T follicular helper cell (primary cell): ENCODE measurements around the gene GCSH.
A peak's percentile ranks its signal among the peaks of the same experiment; 100 is the strongest.

ENCODE experiments used
- DNase-seq: peaks from one replicate; pipeline ENCODE4 v3.0.0-alpha.2; 2020; ENCODE audit warnings: low read depth

GCSH gene

DNA sequence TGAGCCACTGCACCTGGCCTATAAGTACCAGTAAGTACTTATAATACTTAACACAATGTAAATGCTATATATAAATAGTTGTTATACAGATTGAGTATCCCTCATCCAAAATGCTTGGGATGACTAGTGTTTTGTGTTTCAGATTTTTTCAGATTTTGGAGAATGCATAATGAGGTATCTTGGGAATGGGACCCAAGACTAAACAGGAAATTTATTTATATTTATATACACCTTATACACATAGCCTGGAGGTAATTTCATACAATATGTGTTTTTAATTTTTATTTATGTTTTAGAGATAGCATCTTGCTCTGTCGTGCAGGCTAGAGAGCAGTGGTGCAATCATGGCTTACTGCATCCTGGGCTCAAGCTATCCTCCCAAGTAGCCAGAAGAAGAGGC, 9.8 kb upstream of the GCSH start:
- no peak for DNase-seq

DNA sequence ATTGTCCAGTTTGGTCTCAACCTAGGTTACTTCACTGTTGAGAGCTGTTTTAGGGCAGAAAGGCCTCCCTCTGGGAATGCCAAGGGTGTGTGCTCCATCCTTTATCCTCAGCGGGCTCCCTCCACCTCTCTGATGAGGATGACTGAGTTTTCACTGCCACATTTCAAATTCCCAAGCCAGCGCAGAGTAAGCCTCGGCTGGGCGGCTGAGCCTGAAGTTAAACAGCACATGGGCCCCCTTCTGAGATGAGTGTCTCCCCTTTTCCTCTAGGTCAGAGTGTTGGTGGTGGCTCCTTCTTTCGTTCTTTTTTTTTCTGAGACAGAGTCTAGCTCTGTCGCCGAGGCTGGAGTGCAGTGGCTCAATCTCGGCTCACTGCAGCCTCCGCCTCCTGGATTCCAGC, 5.5 kb upstream of the GCSH start:
- DNase-seq: no peak

DNA sequence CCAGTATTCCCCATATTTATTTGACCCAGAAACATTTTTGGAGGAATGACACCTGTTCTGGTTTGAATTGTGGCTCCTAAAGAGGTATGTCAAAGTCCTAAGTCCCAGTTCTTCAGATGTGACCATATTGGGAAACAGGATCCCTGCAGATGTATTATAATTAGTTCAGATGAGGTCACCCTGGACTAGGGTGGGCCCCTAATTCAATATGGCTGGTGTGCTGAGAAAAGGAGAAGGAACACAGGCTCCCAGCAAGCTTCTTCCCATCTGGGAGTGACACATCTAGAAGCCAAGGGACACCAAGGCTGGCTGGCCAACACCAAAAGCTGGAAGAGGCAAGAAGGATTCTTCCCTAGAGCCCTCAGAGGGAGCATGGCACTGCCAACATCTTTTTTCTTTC, 3.8 kb upstream of the GCSH start:
- DNase-seq: no peak

DNA sequence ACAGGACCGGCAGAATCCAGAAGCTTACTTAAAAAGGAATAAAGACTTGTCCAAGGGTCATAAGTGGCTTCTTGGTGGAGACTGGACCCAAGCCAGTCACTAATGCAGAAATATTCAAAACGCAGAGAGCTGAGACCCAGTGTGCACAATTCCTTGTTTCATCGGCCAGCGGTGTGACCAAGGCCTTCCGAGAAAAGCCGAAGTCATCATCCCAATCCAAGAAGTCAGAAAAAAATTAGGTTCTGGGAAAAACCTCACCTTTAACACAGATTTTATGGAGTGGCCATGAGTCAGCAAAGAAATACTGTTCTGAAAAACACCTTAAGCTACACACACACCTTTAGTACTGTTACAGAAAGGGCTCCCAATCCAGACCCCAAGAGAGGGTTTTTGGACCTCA, 1.0 kb upstream of the GCSH start:
- no peak for DNase-seq

DNA sequence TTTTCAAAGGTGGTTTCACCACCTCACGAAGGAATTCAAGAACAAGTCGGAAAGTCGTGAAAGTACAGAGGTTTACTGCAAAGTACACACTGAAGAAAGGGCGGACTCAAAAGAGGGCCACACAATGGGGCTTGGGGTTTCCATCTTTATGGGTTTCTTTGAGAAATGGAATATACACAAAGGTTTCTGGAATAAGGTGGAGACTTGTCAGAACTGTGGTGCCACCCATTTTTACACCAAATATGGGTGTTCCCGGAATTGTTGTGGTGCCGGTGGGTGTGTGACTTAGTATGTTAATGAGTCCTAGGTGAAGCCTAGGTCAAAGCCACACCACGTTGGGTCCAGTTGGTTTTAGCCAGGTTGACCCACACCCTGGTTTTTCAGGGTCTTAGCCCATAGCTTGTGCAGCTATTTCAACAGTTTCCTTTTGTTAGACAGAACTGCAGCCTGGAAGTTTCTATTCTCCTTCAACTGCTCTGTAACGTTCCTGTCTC, 567 bp upstream of the GCSH start:
- DNase-seq: no peak

DNA sequence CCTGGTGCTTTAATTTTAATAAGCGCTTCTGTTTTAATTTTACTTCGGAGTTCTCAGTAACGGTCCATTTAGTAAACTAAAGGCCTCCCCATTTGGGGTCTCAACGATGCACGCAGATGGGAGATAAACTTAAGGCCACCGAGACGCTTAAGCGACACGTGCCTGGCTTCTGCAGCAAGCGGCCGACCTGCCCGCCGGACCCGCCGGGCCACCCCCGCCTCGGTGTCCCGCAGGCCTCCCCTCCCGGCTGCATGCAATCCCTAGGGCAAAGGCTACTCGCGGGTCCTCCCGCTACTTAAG, 592 bp downstream of the GCSH start:
- DNase-seq: no peak

DNA sequence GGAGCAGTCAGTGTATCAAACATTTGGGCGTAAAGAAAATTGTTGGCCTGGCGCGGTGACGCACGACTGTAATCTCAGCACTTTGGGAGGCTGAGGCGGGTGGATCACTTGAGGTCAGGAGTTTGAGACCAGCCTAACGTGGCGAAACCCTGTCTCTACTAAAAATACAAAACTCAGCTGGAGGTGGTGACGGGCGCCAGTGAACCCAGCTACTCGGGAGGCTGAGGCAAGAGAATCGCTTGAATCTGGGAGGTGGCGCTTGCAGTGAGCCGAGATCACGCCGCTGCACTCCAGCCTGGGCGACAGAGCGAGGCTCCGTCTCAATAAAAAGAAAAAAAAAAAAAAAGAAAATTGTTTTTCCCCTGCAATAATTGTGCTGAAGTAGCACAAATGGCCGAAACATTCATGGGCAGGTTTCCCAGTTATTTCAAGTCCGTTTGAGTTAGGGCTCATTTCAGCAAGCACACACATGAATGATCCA, 1.4 kb downstream of the GCSH start:
- DNase-seq: no peak

DNA sequence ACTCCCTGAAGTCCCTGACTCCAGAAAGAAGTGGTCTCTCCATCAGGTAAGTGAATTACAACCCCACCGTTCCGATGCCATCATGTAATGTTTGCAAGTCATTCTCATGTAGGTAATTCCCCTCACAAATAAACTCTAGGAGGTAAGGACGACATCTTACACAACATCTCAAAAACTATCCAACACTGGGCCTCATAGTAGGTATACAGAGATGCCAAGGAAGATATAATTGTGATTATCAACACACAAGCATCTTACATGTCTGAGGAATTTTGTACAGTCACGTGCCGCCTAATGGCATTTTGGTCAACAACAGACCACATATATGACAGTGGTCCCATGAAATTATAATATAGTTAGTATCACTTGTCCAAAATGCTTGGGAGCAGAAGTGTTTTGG, 7.4 kb downstream of the GCSH start:
- DNase-seq: no peak

DNA sequence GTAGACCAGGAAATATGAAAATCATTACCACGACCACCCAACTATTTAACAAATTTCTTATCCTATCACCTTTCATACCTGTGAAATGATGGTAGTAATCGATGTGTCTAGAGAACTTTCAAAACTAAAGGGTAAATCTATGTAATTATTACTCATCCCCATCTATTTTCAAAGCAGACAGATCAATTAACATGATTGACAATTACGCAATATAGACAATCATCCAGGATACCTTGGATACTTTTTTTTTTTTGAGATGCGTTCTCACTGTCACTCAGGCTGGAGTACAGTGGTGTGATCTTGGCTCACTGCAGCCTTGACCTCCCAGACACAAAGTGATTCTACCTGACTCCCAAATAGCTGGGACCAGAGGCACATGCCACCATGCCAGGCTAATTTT, 15.2 kb downstream of the GCSH start:
- DNase-seq: no peak

DNA sequence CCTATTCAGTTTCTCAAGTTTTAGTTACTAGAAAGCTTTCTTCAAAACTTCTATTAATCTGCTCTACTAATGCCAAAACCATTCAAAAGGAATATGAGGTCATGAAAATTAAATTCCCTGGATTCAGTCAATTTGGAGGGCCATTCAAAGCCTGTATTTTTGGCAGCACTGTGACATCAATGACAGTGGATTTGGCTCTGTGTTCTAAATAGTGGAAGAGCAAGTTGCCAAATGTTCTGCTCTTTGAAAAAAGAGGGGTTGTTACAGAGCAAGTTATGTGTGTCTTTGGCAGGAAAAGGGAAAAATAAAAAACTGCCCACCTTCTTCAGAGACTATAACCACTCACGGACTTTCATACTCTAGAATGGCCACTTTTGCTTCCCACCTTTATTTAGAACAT, 16.0 kb downstream of the GCSH start:
- no peak for DNase-seq

DNA sequence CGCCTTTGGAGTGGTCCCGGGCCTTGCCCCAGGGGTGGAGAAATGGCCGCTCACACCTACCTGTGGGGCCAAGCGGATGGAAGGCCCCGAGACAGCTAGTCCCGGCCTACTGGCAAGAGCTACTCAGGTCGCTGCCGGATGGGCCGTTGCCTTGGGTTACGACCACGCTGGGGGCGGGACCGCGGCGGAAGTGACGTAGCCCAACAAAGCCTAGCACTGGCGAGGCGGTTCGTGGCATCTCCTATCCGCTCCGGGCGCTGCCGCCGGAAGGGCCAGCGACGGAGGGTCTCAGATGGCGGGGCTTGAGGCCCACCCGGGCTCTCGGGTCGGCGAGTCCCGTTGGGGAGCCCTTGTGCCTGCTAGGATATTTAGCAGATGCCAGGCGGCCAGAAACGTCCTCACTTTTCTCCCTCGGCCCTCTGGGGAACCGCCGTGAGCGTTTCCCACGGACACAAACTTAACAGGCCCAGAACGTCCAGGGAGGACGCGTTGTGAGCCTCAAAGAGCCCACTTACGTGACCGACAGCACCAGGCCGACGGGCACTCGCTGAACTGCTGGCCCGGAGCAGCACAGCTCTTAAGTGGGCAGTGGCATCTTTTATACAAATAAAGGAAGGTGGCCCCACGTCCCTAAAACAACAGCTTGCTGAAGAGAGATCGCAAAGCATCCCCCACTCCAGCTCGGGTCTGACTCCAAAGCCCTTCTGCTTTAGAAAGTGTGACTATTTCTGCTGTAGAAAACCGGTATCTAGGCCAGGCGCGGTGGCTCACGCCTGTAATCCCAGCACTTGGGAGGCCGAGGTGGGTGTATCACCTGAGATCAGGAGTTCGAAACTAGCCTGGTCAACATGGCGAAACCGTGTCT, 18.9 kb downstream of the GCSH start, which contains the start of gene C16orf46:
C16orf46 (minus strand) TSS at position 163 of the 865 bp plus-strand sequence. CDS start 13,283 bp downstream, outside the sequence.
- DNase-seq: peak; percentile 91

DNA sequence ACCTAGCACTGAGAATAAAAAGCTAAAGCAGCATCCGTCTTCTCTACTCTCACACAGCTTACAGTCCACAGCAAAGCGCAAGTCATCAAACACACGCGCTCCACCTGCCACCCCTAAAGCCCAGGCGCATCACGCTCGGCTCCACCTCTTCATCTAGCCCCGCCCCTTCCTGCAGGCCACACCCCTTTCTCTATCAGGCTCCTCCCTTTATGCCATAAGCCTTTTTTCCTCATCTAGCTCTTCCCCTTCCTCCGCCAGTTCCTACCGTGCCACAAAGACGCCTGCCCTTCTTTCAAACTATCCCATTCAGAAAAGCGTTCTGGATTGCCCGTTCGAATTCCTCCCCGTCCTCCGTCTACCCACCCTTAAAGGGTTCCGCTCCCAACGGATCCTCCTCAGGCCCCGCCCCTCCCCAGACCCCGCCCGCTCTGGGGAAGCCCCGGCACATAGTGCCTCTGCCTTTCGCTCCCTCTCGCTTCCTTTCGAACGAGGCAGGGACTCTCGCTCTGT, 19.6 kb downstream of the GCSH start:
- DNase-seq: peak; percentile 89

DNA sequence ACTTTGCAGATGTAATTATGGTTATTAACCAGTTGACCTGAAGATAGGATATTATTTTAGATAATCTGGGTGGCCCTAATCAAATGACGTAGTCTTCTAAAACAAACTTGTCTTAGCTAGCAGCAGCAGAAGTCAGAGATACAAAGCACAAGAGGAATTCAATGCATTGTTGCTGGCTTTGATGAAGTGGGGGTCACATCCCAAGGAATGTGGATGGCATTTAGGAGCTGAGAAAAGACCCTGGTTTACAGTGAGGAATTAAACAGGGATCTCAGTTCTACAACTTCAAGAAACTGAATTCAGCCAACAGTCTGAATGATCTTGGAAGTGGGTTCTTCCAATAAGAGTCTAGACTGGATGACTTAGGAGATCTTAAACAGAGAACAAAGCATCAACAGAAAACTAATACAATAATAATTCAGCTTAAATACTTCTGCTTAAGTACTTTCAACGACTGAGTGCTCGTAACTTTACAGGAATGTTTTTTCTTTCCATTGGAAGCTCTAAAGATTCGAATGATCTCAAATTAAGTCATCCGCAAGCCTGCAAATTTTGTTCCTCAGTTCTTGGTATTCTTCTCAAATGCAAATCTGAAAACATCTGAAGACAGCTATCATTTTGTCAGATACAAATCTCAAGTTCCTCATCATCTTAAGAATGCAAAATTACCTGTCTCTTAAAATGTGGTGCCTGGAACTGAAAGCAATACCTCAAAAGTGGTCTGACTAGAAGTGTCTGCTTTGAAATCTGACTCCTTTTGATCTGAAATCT, 22.4 kb downstream of the GCSH start:
- no peak for DNase-seq

DNA sequence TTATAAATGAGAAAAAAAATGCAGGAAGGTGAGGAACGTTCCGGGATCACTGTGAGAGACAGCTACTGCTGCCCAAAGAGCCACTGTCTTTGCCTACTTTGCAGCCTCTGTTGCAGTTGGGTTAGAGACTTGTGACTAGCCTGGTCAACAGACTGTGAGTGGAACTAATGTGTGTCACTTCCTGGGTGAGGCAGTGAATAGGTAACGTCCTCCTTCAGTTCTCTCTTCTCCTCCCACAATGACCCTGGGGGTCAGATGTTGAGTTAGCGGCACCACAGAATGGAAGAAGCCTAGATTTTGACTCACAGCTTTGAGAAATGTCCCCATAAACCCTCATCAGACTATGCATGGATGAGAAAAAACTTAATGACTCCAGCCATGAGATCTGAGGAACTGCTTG, 24.4 kb downstream of the GCSH start:
- DNase-seq: no peak

DNA sequence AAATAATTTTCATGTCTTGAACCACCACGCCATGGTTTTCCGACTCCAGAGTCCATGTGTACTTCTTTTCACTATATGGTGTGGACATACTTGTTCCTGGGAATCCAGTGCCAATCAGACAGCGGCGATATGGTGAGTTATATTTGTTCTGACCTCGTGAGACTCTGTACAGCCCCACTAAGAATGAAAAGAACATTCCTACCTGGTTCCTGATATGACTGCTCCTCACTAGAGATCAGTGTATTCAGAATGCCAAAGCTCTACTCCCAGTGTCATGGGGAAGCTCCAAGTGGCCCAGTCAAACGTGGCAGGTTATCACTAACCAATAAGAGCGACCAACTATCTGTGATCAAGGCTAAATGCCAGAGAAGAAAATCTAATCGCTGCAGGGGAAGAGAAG, 25.2 kb downstream of the GCSH start:
- DNase-seq: no peak

DNA sequence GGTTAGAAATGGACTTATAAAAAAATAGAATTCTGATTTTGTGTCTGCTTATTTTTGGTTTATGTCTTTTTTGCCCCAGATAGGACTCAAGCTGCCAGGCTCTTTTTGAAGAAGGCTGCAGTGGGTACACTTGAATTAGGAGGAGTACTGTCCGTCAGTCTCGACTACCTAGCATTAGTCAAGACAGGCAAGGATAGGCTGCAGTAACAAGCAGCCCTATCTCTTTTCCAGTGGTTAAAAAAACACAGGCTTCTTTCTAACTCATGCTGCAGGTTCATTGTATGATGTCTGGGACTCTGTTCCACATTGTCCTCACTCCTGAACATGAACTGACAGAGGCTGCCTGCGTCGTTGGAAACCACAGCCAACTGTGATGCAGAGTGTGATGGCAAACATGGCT, 27.1 kb downstream of the GCSH start:
- no peak for DNase-seq

DNA sequence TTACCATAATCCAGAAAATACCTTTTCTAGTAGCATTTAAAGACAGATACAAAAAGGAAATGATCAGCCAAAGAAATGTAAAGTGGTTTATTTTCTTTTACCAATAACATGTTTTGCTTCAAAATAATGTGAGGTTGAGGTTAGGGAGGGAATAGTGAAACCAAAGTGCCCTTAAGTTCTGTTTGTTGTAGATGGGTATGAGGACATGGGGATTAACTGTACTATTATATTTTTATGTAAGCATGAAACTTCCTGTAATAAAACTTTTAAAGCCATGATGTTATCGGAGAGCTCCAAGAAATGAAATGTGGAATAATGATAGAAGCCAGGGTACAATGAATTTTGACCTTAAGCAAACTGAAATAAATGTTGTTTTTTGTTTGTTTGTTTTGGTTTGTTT, 29.0 kb downstream of the GCSH start:
- no peak for DNase-seq

DNA sequence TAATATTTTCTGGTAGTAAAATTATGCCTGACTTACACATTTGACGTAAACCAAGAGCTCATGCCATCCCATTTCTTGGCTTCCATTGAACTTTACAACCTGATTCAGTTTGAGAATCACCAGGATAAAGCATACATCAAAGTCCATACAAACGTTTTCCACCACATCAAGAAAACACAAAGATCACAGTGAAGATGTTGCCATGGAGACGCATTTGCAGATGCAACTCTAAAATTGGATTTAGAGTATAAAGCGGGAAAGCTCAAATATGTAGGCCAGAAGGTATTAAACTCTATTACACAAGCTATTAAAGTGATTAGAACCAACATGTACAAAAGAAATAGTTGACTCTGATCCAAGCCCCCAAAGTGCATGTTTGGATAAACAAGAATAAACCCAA, 29.5 kb downstream of the GCSH start:
- DNase-seq: no peak

DNA sequence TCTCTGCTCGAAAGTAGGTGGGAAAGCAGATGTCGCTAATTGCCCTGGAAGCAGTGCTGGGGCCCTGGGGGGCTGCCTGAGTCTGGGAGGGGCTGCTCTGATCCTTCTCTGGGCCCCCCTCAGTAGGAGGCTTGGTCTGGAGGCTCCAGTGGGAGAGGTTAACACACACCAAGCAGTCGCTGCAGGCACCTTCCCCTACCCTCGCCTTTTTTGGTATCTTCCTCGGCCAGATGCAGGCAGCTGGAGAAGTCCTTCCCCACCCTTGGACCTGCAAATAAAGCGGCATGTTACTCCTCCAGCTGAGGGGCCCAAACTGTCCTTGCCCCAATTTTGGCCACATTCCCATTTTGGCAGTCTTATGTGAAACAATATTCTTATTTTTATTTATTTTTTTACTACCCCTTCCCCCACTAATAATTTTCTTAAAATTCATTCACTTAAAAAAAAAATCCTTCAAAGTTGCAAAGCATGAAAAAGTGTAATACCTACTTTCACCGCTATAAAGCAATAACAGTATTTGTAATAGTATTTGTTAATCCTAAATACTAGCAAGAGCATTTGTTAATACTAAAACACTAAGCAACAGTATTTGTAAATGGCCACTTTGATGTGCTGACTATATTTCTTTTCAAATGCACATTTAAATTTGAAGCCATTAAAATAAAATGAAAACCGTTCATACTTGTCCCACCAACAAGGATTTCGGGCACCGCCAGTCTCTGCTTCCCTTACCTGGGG, 34.2 kb downstream of the GCSH start:
- no peak for DNase-seq

DNA sequence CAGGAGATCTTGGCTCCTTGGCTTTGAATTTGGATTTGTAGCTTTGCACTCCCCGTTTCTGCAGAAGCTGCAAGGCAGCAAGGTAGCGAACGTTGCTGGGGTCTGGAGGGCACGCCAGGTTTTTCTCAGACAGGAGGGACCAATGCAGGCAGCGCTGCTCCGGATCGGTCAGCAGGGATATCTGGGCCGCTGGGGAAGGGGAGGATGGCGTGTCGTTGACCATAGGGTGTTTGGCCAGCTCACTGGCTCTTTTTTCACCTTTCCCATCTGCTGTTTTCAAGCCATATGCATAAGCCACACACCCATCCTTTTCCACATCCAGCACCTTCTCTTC, 34.9 kb downstream of the GCSH start:
- no peak for DNase-seq

DNA sequence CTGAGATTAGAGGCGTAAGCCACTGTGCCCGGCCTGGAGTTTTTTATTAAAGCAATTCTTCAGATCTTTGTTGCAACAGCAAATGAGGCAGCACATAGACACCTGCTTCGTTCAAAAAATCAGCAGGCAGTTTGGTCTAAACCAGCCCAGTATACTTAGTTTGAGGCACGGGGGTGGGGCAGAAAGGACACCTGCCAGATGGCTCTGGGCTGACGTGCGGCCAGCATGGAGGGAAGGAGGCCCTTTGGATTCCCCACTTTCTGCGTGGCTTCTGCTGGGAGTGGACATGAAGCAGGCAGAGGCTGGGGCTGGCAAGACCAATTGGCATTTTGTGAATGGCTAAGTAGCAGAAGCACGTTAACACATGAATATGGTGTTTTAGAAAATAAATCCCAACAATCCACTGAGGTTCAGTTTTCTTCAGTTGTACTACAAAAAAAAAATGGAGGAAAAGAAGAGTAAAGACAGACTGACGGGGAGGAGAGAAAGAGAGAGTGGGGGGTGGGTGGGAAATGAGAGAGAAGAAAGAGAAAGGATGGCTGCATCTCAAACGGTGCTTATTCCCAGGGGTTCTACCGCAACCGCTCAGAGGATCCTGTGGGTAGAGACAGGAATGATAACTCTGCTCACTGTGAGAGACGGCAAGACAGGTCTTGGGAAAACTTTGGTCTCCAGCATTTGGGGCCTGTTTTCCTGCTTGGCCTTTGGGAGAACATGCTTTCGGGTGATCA, 35.5 kb downstream of the GCSH start:
- DNase-seq: no peak

DNA sequence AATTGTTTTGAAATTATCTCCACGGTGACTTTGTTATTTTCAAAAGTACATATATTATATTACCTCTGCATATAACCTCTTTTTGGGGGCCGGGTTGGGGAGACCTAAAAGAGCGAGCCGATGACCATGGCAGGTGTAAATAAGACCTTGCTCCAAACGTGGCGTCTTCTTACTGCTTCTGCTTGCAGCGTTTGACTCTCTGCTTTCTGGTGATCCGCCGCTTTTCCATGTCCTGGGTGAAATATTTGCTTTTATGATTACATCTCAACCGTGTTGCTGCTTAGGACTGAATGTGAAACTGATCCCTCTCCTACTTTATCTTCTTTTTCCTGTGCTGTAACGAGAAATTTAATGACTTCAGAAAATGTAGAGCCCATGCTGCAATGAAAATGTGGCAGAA, 42.4 kb downstream of the GCSH start:
- no peak for DNase-seq
